MM.1S (cell line): ENCODE measurements around the gene PLEKHO2.

ENCODE experiments used
- DNase-seq: peaks from one replicate; pipeline ENCODE4 v3.0.0-alpha.2; 2015
- H2AFZ ChIP-seq: fragments of 300-600 bp; sonication (generic); 2 replicates; pipeline ENCODE4 v1.6.0; 2016; ENCODE audit warnings: antibody characterized with exemption, low read length
- H3F3A ChIP-seq: fragments of 300-600 bp; sonication (generic); 2 replicates; pipeline ENCODE4 v1.6.1; 2016; ENCODE audit warnings: mild to moderate bottlenecking, antibody characterized with exemption, low read length, moderate library complexity, mixed read lengths; ENCODE audit not compliant: insufficient read depth
- H3K27ac ChIP-seq: fragments of 300-600 bp; sonication (generic); 2 replicates; pipeline ENCODE4 v1.5.1; 2016; ENCODE audit warnings: mild to moderate bottlenecking, low read length
- H3K27me3 ChIP-seq: fragments of 300-600 bp; sonication (generic); replicated peaks from 2 replicates; pipeline ENCODE4 v1.6.0; 2016; ENCODE audit warnings: low read length; ENCODE audit not compliant: insufficient read depth
- H3K36me3 ChIP-seq: fragments of 300-600 bp; sonication (generic); replicated peaks from 2 replicates; pipeline ENCODE4 v1.6.1; 2016; ENCODE audit warnings: mild to moderate bottlenecking, low read length, mixed read lengths; ENCODE audit not compliant: insufficient read depth
- H3K4me1 ChIP-seq: fragments of 300-600 bp; sonication (generic); 2 replicates; pipeline ENCODE4 v1.6.1; 2016; ENCODE audit warnings: low read length, mixed read lengths
- H3K4me2 ChIP-seq: fragments of 300-600 bp; sonication (generic); 2 replicates; pipeline ENCODE4 v1.6.0; 2016; ENCODE audit warnings: low read depth, low read length
- H3K4me3 ChIP-seq: fragments of 300-600 bp; sonication (generic); 2 replicates; pipeline ENCODE4 v1.5.1; 2016; ENCODE audit warnings: low read length, mixed read lengths
- H3K79me2 ChIP-seq: fragments of 300-600 bp; sonication (generic); 2 replicates; pipeline ENCODE4 v1.6.1; 2016; ENCODE audit warnings: mixed run types, low read length, mixed read lengths
- H3K9ac ChIP-seq: fragments of 300-600 bp; sonication (generic); 2 replicates; pipeline ENCODE4 v1.6.1; 2016; ENCODE audit warnings: low read length, mixed read lengths
- H3K9me2 ChIP-seq: fragments of 300-600 bp; sonication (generic); replicated peaks from 2 replicates; pipeline ENCODE4 v1.6.1; 2016; ENCODE audit warnings: mild to moderate bottlenecking, low read length, mixed read lengths; ENCODE audit not compliant: insufficient read depth
- H3K9me3 ChIP-seq: fragments of 300-600 bp; sonication (generic); replicated peaks from 2 replicates; pipeline ENCODE4 v1.6.1; 2016; ENCODE audit warnings: mild to moderate bottlenecking, low read length, mixed read lengths; ENCODE audit not compliant: insufficient read depth
- H4K20me1 ChIP-seq: fragments of 300-600 bp; sonication (generic); 2 replicates; pipeline ENCODE4 v1.6.1; 2016; ENCODE audit warnings: mild to moderate bottlenecking, low read length, moderate library complexity, mixed read lengths; ENCODE audit not compliant: insufficient read depth
- EZH2 ChIP-seq: fragments of 300-600 bp; sonication (generic); optimal IDR thresholded peaks from 2 replicates; pipeline ENCODE3; 2017; ENCODE audit warnings: low read depth, mild to moderate bottlenecking, antibody characterized with exemption, low read length, mixed read lengths
- EZH2phosphoT487 ChIP-seq: fragments of 300-600 bp; sonication (generic); IDR thresholded peaks from 2 replicates; pipeline ENCODE4 v1.6.1; 2018; ENCODE audit warnings: antibody characterized with exemption, low read length
- TF ChIP-seq, protein P1 (sequence below): fragments of 300-600 bp; sonication (generic); IDR thresholded peaks from 2 replicates; pipeline ENCODE4 v1.5.1; 2016; ENCODE audit warnings: antibody characterized with exemption, low read length, mixed read lengths

The PLEKHO2 gene

DNA sequence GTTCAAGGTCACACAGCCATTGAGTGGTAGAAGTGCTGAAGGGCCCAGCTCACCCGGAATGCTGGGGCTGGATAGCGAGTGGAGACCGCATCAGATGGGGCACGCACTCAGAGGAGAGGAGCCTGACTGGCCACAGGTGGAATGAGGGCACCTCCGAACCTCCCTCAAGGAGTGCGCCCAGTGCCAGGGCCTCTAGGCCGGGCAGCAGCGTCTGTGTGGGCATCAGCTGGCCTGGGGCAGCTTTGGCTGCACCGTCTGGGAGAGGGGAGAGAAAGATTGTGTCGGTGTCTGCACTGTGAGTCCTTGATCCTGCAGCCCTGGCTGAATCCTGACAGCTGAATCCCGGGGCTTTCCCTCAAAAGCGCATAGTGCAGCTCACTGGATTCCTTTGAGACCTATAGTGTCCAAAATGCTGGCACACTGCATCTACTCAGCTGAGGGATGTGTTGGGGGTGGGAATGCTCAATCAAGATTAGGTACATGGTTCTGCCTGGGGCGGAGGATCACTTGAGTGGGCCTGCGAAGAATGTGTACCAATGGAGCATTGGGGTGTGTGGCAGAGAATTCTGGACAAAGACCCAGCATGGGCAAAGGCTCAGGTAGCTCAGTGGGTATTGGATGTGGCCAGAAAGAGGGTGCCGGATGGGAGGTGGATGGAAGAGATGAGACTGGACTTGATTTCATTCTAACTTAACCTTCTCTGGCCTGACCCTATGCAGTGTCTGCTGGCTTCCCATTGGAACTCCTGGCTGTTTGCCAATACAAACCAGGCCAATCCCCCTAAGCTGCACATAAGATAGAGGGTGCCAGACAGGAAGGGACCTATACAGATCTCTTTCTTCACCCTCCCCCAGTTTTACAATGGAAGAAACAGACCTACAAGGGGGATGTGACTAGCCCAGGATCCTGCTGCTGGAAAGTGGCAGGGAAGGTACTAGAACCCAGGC, 70.9 kb downstream of the PLEKHO2 start:
- peak overlapping the region; percentile 80 for H3K4me2 ChIP-seq
- TF ChIP-seq EZH2 (no peak), EZH2phosphoT487 (no peak)
- TF ChIP-seq, protein P1, sequence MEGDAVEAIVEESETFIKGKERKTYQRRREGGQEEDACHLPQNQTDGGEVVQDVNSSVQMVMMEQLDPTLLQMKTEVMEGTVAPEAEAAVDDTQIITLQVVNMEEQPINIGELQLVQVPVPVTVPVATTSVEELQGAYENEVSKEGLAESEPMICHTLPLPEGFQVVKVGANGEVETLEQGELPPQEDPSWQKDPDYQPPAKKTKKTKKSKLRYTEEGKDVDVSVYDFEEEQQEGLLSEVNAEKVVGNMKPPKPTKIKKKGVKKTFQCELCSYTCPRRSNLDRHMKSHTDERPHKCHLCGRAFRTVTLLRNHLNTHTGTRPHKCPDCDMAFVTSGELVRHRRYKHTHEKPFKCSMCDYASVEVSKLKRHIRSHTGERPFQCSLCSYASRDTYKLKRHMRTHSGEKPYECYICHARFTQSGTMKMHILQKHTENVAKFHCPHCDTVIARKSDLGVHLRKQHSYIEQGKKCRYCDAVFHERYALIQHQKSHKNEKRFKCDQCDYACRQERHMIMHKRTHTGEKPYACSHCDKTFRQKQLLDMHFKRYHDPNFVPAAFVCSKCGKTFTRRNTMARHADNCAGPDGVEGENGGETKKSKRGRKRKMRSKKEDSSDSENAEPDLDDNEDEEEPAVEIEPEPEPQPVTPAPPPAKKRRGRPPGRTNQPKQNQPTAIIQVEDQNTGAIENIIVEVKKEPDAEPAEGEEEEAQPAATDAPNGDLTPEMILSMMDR, result no peak
- H2AFZ ChIP-seq, result peak overlapping the region; percentile 97
- no peaks in the 10 kb centered on the region for H3K36me3 ChIP-seq
- H3K4me3 ChIP-seq, result peak overlapping the region; percentile 95
- H3K9me2 ChIP-seq, result no peaks in the 10 kb centered on the region
- no peak for DNase-seq
- H4K20me1 ChIP-seq, result no peaks in the 10 kb centered on the region
- H3K4me1 ChIP-seq, result peaks cover 14% of the 10 kb centered on the region
- H3K79me2 ChIP-seq, result peaks cover 48% of the 10 kb centered on the region
- 0 out of 2 replicates have a peak, but pooled peaks cover 6% of the 10 kb centered on the region for H3F3A ChIP-seq
- H3K9me3 ChIP-seq, result no peaks in the 10 kb centered on the region
- no peaks in the 10 kb centered on the region for H3K27me3 ChIP-seq
- peak overlapping the region; percentile 42 for H3K9ac ChIP-seq
- H3K27ac ChIP-seq, result no peak overlapping the region

DNA sequence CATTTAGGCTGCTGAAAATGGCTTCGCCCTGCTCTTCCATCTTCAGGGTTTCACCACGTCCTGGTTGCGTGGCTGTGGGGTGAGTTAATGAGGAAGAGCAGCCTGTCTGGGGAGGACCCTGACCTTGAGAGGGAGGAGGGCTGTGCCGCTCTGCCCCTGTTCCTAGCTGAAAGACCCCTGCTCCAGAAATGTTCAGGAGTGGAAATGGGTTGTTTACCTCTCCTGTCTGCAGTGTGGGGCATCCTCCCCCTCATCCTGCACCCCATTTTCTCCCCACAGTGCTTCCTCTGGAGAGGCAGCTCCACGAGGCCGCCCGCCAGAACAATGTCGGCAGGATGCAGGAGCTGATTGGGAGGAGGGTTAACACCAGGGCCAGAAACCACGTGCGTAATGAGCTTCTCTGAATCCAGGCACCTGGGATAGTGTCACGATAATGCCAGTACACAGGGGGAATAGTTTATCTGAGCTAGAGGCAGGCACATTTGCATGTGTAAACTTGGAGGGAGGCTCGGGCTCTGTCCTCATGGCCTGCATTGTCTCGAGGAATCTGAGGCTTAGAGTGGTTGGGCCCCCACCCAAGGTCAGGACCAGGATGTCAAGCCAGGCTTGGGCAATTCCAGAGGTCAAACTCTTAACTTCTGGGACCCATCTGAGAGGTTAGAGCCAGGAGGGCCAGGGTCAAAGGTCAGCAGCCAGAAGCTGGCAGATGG, 74.0 kb downstream of the PLEKHO2 start:
- Histone ChIP-seq H3K9me2 (no peaks in the 10 kb centered on the region), H3K4me2 (no peak overlapping the region), H3K27me3 (no peaks in the 10 kb centered on the region), H3K9ac (no peak overlapping the region), H2AFZ (no peak overlapping the region), H3K4me3 (no peak overlapping the region), H3K79me2 (peaks cover 62% of the 10 kb centered on the region), H3K9me3 (no peaks in the 10 kb centered on the region), H3F3A (0 out of 2 replicates have a peak, but pooled peaks cover 6% of the 10 kb centered on the region), H3K4me1 (peaks cover 13% of the 10 kb centered on the region), H4K20me1 (no peaks in the 10 kb centered on the region), H3K27ac (no peak overlapping the region), H3K36me3 (no peaks in the 10 kb centered on the region)
- TF ChIP-seq, protein P1, result no peak
- TF ChIP-seq EZH2 (no peak), EZH2phosphoT487 (no peak)
- no peak for DNase-seq

DNA sequence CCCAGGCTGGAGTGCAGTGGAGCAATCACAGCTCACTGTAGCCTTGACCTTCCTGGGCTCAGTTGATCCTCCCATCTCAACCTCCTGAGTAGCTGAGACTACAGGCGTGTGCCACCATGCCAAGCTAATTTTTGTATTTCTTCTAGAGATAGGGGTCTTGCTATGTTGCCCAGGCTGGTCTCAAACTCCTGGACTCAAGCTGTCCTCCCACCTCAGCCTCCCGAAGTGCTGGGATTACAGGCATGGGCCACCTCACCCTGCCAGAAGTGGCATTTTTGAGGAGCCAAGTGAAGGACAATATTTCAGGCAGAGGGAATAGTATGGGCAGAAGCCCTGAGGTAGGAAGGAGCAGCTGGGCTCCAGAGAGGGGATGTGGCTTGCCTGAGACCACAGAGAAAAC, 74.7 kb downstream of the PLEKHO2 start:
- no peaks in the 10 kb centered on the region for H3K36me3 ChIP-seq
- no peak overlapping the region for H3K4me3 ChIP-seq
- H3K4me1 ChIP-seq, result 0 out of 2 replicates have a peak, but pooled peaks cover 10% of the 10 kb centered on the region
- no peaks in the 10 kb centered on the region for H3K9me3 ChIP-seq
- no peaks in the 10 kb centered on the region for H3K9me2 ChIP-seq
- no peak overlapping the region for H3K9ac ChIP-seq
- no peak overlapping the region for H3K4me2 ChIP-seq
- no peak for TF ChIP-seq EZH2
- TF ChIP-seq, protein P1, result no peak
- TF ChIP-seq EZH2phosphoT487, result no peak
- no peak for DNase-seq
- no peaks in the 10 kb centered on the region for H4K20me1 ChIP-seq
- H3K27ac ChIP-seq, result no peak overlapping the region
- H2AFZ ChIP-seq, result no peak overlapping the region
- 0 out of 2 replicates have a peak, but pooled peaks cover 3% of the 10 kb centered on the region for H3F3A ChIP-seq
- no peaks in the 10 kb centered on the region for H3K27me3 ChIP-seq
- peaks cover 64% of the 10 kb centered on the region for H3K79me2 ChIP-seq
